Stimulated activated naive CD8-positive, alpha-beta T cell treated with anti-CD3 and anti-CD28 coated beads, Interleukin-15, amount 100 ng/mL, for 72 hours (primary cell): ENCODE measurements around the gene KCTD20.
A peak's percentile ranks its signal among the peaks of the same experiment; 100 is the strongest.
"Not testable (repeated sequence)": the region's sequence is repeated elsewhere in the genome, so short reads cannot be mapped to it uniquely, and the experiment has no call there.

ENCODE experiments used
- ATAC-seq: fragments of 150-1000 bp; cut with Tn5 transposase; 2 replicates; pipeline ENCODE4 v1.10.0; 2021; ENCODE audit warnings: mild to moderate bottlenecking, moderate library complexity
- DNase-seq, 2 donors: peaks; one replicate each; pipeline ENCODE4 v3.0.0; 2021 to 2022
- H3K27ac Mint-ChIP-seq, 2 donors: one replicate each; pipeline ENCODE4 v1.8.0; 2022; ENCODE audit warnings: mild to moderate bottlenecking in 2 of 2, mixed read lengths in 2 of 2, moderate library complexity in 2 of 2
- H3K27me3 Mint-ChIP-seq: one replicate; pipeline ENCODE4 v1.8.0; 2022; ENCODE audit warnings: mixed read lengths
- H3K4me1 Mint-ChIP-seq: one replicate; pipeline ENCODE4 v1.8.0; 2022; ENCODE audit warnings: mild to moderate bottlenecking, mixed read lengths
- H3K4me3 Mint-ChIP-seq, 2 donors: one replicate each; pipeline ENCODE4 v1.8.0; 2022; ENCODE audit warnings: mild to moderate bottlenecking in 2 of 2, mixed read lengths in 2 of 2, moderate library complexity in 1 of 2
- H3K9me3 Mint-ChIP-seq, 2 donors: one replicate each; pipeline ENCODE4 v1.8.0; 2022; ENCODE audit warnings: mixed read lengths in 2 of 2

Gene KCTD20

GRCh38 chr6:36432151-36432671, 10.6 kb upstream of the KCTD20 start:
- Mint-ChIP-seq H3K27me3 (no peaks in the 10 kb centered on the region), H3K4me1 (peaks cover 9% of the 10 kb centered on the region), H3K27ac (peak overlapping the region in 1 of 2 donors; percentile 89), H3K4me3 (no peak overlapping the region), H3K9me3 (no peaks in the 10 kb centered on the region)
- DNase-seq (no peak), ATAC-seq (no peak)

GRCh38 chr6:36436466-36436865, 6.3 kb upstream of the KCTD20 start:
- Mint-ChIP-seq H3K27me3 (no peaks in the 10 kb centered on the region), H3K27ac (no peak overlapping the region), H3K9me3 (no peaks in the 10 kb centered on the region), H3K4me1 (peaks cover 17% of the 10 kb centered on the region), H3K4me3 (no peak overlapping the region)
- ATAC-seq (no peak), DNase-seq (no peak)

- Mint-ChIP-seq H3K9me3 (no peaks in the 10 kb centered on the region), H3K27me3 (no peaks in the 10 kb centered on the region), H3K4me3 (peak overlapping the region; percentile 70 to 95), H3K4me1 (peaks cover 33% of the 10 kb centered on the region), H3K27ac (peak overlapping the region; percentile 89 to 96)
- DNase-seq, result peak; percentile 60 to 88
- peak; percentile 88 for ATAC-seq
Measured at GRCh38 chr6:36441307-36441894, 1.4 kb upstream of the KCTD20 start.

- peak overlapping the region; percentile 95 to 97 for H3K27ac Mint-ChIP-seq
- no peaks in the 10 kb centered on the region for H3K9me3 Mint-ChIP-seq
- no peaks in the 10 kb centered on the region for H3K27me3 Mint-ChIP-seq
- ATAC-seq (no peak), DNase-seq (no peak)
- peaks cover 40% of the 10 kb centered on the region for H3K4me1 Mint-ChIP-seq
- H3K4me3 Mint-ChIP-seq, result peak overlapping the region; percentile 94 to 95
Measured at GRCh38 chr6:36442103-36442670, 613 bp upstream of the KCTD20 start.

GRCh38 chr6:36443471-36444428, 950 bp downstream of the KCTD20 start:
- H3K27me3 Mint-ChIP-seq, result no peaks in the 10 kb centered on the region
- H3K9me3 Mint-ChIP-seq, result peaks cover 0 to 3% of the 10 kb centered on the region in 2 donors
- peaks cover 44% of the 10 kb centered on the region for H3K4me1 Mint-ChIP-seq
- peak overlapping the region; percentile 94 to 96 for H3K27ac Mint-ChIP-seq
- ATAC-seq (no peak), DNase-seq (no peak)
- peak overlapping the region; percentile 94 to 95 for H3K4me3 Mint-ChIP-seq

GRCh38 chr6:36444470-36444869, 1.7 kb downstream of the KCTD20 start:
- no peak for ATAC-seq
- peaks cover 51% of the 10 kb centered on the region for H3K4me1 Mint-ChIP-seq
- H3K27me3 Mint-ChIP-seq, result no peaks in the 10 kb centered on the region
- DNase-seq, result no peak
- peak overlapping the region; percentile 33 to 82 for H3K27ac Mint-ChIP-seq
- peaks cover 0 to 6% of the 10 kb centered on the region in 2 donors for H3K9me3 Mint-ChIP-seq
- H3K4me3 Mint-ChIP-seq, result peak overlapping the region; percentile 94 to 95

- Mint-ChIP-seq H3K4me3 (peak overlapping the region in 1 of 2 donors; percentile 28), H3K4me1 (peaks cover 60% of the 10 kb centered on the region), H3K27ac (no peak overlapping the region), H3K27me3 (no peaks in the 10 kb centered on the region), H3K9me3 (peaks cover 0 to 6% of the 10 kb centered on the region in 2 donors)
- ATAC-seq (no peak), DNase-seq (no peak)
Measured at GRCh38 chr6:36445621-36446020, 2.8 kb downstream of the KCTD20 start.

- not testable (repeated sequence) for ATAC-seq, H3K27ac Mint-ChIP-seq, H3K9me3 Mint-ChIP-seq, DNase-seq, H3K4me3 Mint-ChIP-seq, H3K27me3 Mint-ChIP-seq
- H3K4me1 Mint-ChIP-seq, result peaks cover 47% of the 10 kb centered on the region
Measured at GRCh38 chr6:36449173-36449572, 6.4 kb downstream of the KCTD20 start.

GRCh38 chr6:36452897-36453296, 10.1 kb downstream of the KCTD20 start:
- not testable (repeated sequence) for ATAC-seq, H3K4me3 Mint-ChIP-seq, H3K27ac Mint-ChIP-seq, H3K9me3 Mint-ChIP-seq, DNase-seq, H3K27me3 Mint-ChIP-seq
- H3K4me1 Mint-ChIP-seq, result peaks cover 28% of the 10 kb centered on the region

- Mint-ChIP-seq H3K9me3 (no peaks in the 10 kb centered on the region), H3K27ac (no peak overlapping the region), H3K27me3 (no peaks in the 10 kb centered on the region)
Measured at GRCh38 chr6:36455486-36456027, 12.8 kb downstream of the KCTD20 start.

GRCh38 chr6:36459501-36459900, 16.7 kb downstream of the KCTD20 start:
- Mint-ChIP-seq H3K4me3 (no peak overlapping the region), H3K27ac (no peak overlapping the region), H3K9me3 (peaks cover 0 to 5% of the 10 kb centered on the region in 2 donors), H3K4me1 (peaks cover 38% of the 10 kb centered on the region), H3K27me3 (no peaks in the 10 kb centered on the region)
- ATAC-seq (no peak), DNase-seq (no peak)

More at GRCh38 chr6:36455486-36456027, 12.8 kb downstream of the KCTD20 start:
- ATAC-seq (no peak), DNase-seq (no peak)
- Mint-ChIP-seq H3K4me3 (no peak overlapping the region), H3K4me1 (peaks cover 16% of the 10 kb centered on the region)

GRCh38 chr6:36460916-36461315, 18.1 kb downstream of the KCTD20 start:
- Mint-ChIP-seq H3K4me1 (peaks cover 39% of the 10 kb centered on the region), H3K27ac (no peak overlapping the region), H3K4me3 (no peak overlapping the region), H3K9me3 (peaks cover 0 to 5% of the 10 kb centered on the region in 2 donors), H3K27me3 (no peaks in the 10 kb centered on the region)
- DNase-seq, result no peak
- ATAC-seq, result no peak

- Mint-ChIP-seq H3K9me3 (peaks cover 0 to 5% of the 10 kb centered on the region in 2 donors), H3K27me3 (no peaks in the 10 kb centered on the region), H3K4me1 (peaks cover 44% of the 10 kb centered on the region), H3K27ac (no peak overlapping the region), H3K4me3 (no peak overlapping the region)
- ATAC-seq (no peak), DNase-seq (no peak)
Measured at GRCh38 chr6:36461646-36462045, 18.8 kb downstream of the KCTD20 start.

GRCh38 chr6:36463676-36464075, 20.9 kb downstream of the KCTD20 start:
- ATAC-seq (no peak), DNase-seq (no peak)
- peaks cover 0 to 5% of the 10 kb centered on the region in 2 donors for H3K9me3 Mint-ChIP-seq
- H3K4me1 Mint-ChIP-seq, result peaks cover 37% of the 10 kb centered on the region
- H3K27me3 Mint-ChIP-seq, result no peaks in the 10 kb centered on the region
- no peak overlapping the region for H3K4me3 Mint-ChIP-seq
- no peak overlapping the region for H3K27ac Mint-ChIP-seq

- no peak overlapping the region for H3K4me3 Mint-ChIP-seq
- H3K27ac Mint-ChIP-seq, result no peak overlapping the region
Measured at GRCh38 chr6:36464233-36464632, 21.4 kb downstream of the KCTD20 start.

More at GRCh38 chr6:36464233-36464632, 21.4 kb downstream of the KCTD20 start:
- ATAC-seq (no peak), DNase-seq (no peak)
- H3K9me3 Mint-ChIP-seq, result peaks cover 0 to 5% of the 10 kb centered on the region in 2 donors
- peaks cover 41% of the 10 kb centered on the region for H3K4me1 Mint-ChIP-seq
- H3K27me3 Mint-ChIP-seq, result no peaks in the 10 kb centered on the region
